ENCODE results near the gene GLRA3.

GRCh38 chr4:174702979-174703478 lies 126.0 kb downstream of the GLRA3 start:
- TF ChIP-seq, protein P1, sequence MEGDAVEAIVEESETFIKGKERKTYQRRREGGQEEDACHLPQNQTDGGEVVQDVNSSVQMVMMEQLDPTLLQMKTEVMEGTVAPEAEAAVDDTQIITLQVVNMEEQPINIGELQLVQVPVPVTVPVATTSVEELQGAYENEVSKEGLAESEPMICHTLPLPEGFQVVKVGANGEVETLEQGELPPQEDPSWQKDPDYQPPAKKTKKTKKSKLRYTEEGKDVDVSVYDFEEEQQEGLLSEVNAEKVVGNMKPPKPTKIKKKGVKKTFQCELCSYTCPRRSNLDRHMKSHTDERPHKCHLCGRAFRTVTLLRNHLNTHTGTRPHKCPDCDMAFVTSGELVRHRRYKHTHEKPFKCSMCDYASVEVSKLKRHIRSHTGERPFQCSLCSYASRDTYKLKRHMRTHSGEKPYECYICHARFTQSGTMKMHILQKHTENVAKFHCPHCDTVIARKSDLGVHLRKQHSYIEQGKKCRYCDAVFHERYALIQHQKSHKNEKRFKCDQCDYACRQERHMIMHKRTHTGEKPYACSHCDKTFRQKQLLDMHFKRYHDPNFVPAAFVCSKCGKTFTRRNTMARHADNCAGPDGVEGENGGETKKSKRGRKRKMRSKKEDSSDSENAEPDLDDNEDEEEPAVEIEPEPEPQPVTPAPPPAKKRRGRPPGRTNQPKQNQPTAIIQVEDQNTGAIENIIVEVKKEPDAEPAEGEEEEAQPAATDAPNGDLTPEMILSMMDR (IDR thresholded peaks at IDR 0.05), result no peak
- TF ChIP-seq POLR2A (IDR thresholded peaks at IDR 0.05) (no peak), EP300 (IDR thresholded peaks at IDR 0.05) (no peak)
